ENCODE results near the gene SNX30. TPM values are rescaled to one million over a fixed set of nuclear protein-coding genes. Genes with fewer than 3 reads are reported as not detected.

The SNX30 gene
- total RNA-seq, 1 experiment from 2014 or later, result 6.9 TPM

DNA sequence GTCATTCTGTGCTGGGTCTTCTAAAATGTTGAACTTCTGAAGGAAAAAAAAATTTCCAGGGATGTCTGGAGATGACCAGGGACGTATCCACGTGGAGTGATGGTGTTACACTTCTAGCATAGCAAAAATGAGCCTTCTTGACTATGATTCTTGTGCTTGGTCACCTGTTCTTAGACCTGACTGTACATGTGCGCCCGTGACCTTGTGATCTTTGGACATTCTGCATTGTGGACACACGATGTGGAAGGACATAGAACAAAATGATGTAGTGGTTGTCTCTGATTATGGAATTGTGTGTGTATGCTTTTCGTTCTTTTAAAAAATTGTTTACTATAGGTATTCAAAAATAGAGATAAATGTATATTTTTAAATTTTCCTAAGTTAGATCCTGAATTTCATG is 61.0 kb downstream of the SNX30 start:
- in situ Hi-C loops (cut with HindIII; ENCODE audit: low pct_unique_long_range_greater_than_20kb, low sequenced_read_pairs) (no loop called here), intact Hi-C loops (cut with micrococcal nuclease; ENCODE audit: unreplicated experiment) (no loop called here)
- no peaks in the 10 kb centered on the region for H3K4me1 ChIP-seq (ENCODE audit: control insufficient read depth, insufficient read depth, low read length)
- no TSS peak for BruUV-seq (replicated peaks)
- CTCF ChIA-PET, result no interaction called here
- DNase-seq (ENCODE audit: low read depth, low spot score) (no peak), ATAC-seq (no peak)
- TF ChIP-seq POLR2AphosphoS5 (IDR thresholded peaks at IDR 0.05; ENCODE audit: low read depth, low read length), result no peak
- TF ChIP-seq, protein P1, sequence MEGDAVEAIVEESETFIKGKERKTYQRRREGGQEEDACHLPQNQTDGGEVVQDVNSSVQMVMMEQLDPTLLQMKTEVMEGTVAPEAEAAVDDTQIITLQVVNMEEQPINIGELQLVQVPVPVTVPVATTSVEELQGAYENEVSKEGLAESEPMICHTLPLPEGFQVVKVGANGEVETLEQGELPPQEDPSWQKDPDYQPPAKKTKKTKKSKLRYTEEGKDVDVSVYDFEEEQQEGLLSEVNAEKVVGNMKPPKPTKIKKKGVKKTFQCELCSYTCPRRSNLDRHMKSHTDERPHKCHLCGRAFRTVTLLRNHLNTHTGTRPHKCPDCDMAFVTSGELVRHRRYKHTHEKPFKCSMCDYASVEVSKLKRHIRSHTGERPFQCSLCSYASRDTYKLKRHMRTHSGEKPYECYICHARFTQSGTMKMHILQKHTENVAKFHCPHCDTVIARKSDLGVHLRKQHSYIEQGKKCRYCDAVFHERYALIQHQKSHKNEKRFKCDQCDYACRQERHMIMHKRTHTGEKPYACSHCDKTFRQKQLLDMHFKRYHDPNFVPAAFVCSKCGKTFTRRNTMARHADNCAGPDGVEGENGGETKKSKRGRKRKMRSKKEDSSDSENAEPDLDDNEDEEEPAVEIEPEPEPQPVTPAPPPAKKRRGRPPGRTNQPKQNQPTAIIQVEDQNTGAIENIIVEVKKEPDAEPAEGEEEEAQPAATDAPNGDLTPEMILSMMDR (IDR thresholded peaks at IDR 0.05), result no peak
- no peak for TF ChIP-seq TCF7L2 (IDR thresholded peaks at IDR 0.05; ENCODE audit: low read depth, low read length)
- TF ChIP-seq SIN3A (IDR thresholded peaks at IDR 0.05; ENCODE audit: borderline replicate concordance, insufficient read depth, low read depth, low read length), result no peak
- no peaks in the 10 kb centered on the region for H3K27me3 ChIP-seq (ENCODE audit: control insufficient read depth, insufficient read depth, low read length)
- H3K9me3 ChIP-seq (ENCODE audit: control insufficient read depth, insufficient read depth, low read depth, low read length), result no peaks in the 10 kb centered on the region
- no peak overlapping the region for H3K27ac ChIP-seq (ENCODE audit: low read length)
- POLR2A ChIA-PET, result no interaction called here
- no peaks in the 10 kb centered on the region for H3K36me3 ChIP-seq (ENCODE audit: control insufficient read depth, insufficient read depth, low read length)
- H3K4me3 ChIP-seq (ENCODE audit: low read depth in 2 of 2, low read length in 2 of 2), result no peak overlapping the region

- H3K4me3 ChIP-seq (ENCODE audit: low read depth in 2 of 2, low read length in 2 of 2), result no peak overlapping the region
- POLR2A ChIA-PET, result no interaction called here
- no peak overlapping the region for H3K27ac ChIP-seq (ENCODE audit: low read length)
- H3K9me3 ChIP-seq (ENCODE audit: control insufficient read depth, insufficient read depth, low read depth, low read length), result no peaks in the 10 kb centered on the region
- no peaks in the 10 kb centered on the region for H3K36me3 ChIP-seq (ENCODE audit: control insufficient read depth, insufficient read depth, low read length)
- TF ChIP-seq, protein P2, sequence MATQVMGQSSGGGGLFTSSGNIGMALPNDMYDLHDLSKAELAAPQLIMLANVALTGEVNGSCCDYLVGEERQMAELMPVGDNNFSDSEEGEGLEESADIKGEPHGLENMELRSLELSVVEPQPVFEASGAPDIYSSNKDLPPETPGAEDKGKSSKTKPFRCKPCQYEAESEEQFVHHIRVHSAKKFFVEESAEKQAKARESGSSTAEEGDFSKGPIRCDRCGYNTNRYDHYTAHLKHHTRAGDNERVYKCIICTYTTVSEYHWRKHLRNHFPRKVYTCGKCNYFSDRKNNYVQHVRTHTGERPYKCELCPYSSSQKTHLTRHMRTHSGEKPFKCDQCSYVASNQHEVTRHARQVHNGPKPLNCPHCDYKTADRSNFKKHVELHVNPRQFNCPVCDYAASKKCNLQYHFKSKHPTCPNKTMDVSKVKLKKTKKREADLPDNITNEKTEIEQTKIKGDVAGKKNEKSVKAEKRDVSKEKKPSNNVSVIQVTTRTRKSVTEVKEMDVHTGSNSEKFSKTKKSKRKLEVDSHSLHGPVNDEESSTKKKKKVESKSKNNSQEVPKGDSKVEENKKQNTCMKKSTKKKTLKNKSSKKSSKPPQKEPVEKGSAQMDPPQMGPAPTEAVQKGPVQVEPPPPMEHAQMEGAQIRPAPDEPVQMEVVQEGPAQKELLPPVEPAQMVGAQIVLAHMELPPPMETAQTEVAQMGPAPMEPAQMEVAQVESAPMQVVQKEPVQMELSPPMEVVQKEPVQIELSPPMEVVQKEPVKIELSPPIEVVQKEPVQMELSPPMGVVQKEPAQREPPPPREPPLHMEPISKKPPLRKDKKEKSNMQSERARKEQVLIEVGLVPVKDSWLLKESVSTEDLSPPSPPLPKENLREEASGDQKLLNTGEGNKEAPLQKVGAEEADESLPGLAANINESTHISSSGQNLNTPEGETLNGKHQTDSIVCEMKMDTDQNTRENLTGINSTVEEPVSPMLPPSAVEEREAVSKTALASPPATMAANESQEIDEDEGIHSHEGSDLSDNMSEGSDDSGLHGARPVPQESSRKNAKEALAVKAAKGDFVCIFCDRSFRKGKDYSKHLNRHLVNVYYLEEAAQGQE (IDR thresholded peaks at IDR 0.05; ENCODE audit: insufficient read depth in 1 of 2, low read depth in 2 of 2, low read length in 1 of 2), result no peak
- TF ChIP-seq, protein P1 (IDR thresholded peaks at IDR 0.05), result no peak
- TF ChIP-seq POLR2AphosphoS5 (IDR thresholded peaks at IDR 0.05; ENCODE audit: low read depth, low read length) (no peak), SIN3A (IDR thresholded peaks at IDR 0.05; ENCODE audit: borderline replicate concordance, insufficient read depth, low read depth, low read length) (no peak), TCF7L2 (IDR thresholded peaks at IDR 0.05; ENCODE audit: low read depth, low read length) (no peak)
- intact Hi-C loops (cut with micrococcal nuclease; ENCODE audit: unreplicated experiment) (no loop called here), in situ Hi-C loops (cut with HindIII; ENCODE audit: low pct_unique_long_range_greater_than_20kb, low sequenced_read_pairs) (no loop called here)
- no peaks in the 10 kb centered on the region for H3K27me3 ChIP-seq (ENCODE audit: control insufficient read depth, insufficient read depth, low read length)
- no peak for DNase-seq (ENCODE audit: low read depth, low spot score)
- CTCF ChIA-PET, result no interaction called here
- ATAC-seq, result no peak
- no peaks in the 10 kb centered on the region for H3K4me1 ChIP-seq (ENCODE audit: control insufficient read depth, insufficient read depth, low read length)
- no TSS peak for BruUV-seq (replicated peaks)
Measured at GRCh38 chr9:112815868-112816267, 65.3 kb downstream of the SNX30 start.

All from Panc1 (cell line).